ENCODE data around the gene DCTN1. TPM values are rescaled to one million over a fixed set of nuclear protein-coding genes. Genes with fewer than 3 reads are reported as not detected.

The DCTN1 gene
- total RNA-seq, 1 experiment from 2014 or later, result 145 TPM

- peak; percentile 98 for DNase-seq (ENCODE audit: low spot score)
- in situ Hi-C loops (cut with HindIII; ENCODE audit: low sequenced_read_pairs), result no loop called here
These were observed 46.1 kb downstream of the DCTN1 start for GRCh38 chr2:74333896-74334586.

- in situ Hi-C loops (cut with HindIII; ENCODE audit: low sequenced_read_pairs), result no loop called here
- DNase-seq (ENCODE audit: low spot score), result peak; percentile 39
These were observed 46.9 kb downstream of the DCTN1 start for GRCh38 chr2:74333175-74333574.

GRCh38 chr2:74332550-74333174 is 47.4 kb downstream of the DCTN1 start:
- in situ Hi-C loops (cut with HindIII; ENCODE audit: low sequenced_read_pairs), result no loop called here

GRCh38 chr2:74328573-74328972 is 51.5 kb downstream of the DCTN1 start:
- no peak for DNase-seq (ENCODE audit: low spot score)
- in situ Hi-C loops (cut with HindIII; ENCODE audit: low sequenced_read_pairs), result no loop called here

More at GRCh38 chr2:74332550-74333174, 47.4 kb downstream of the DCTN1 start:
- peak; percentile 32 for DNase-seq (ENCODE audit: low spot score)

- in situ Hi-C loops (cut with HindIII; ENCODE audit: low sequenced_read_pairs), result no loop called here
- DNase-seq (ENCODE audit: low spot score), result no peak
These were observed 52.0 kb downstream of the DCTN1 start for GRCh38 chr2:74328074-74328473.

- no peak for DNase-seq (ENCODE audit: low spot score)
- in situ Hi-C loops (cut with HindIII; ENCODE audit: low sequenced_read_pairs), result no loop called here
These were observed 52.5 kb downstream of the DCTN1 start for GRCh38 chr2:74327627-74328026.

- in situ Hi-C loops (cut with HindIII; ENCODE audit: low sequenced_read_pairs), result no loop called here
These were observed 52.9 kb downstream of the DCTN1 start for GRCh38 chr2:74327199-74327598.

GRCh38 chr2:74325815-74326214 is 54.3 kb downstream of the DCTN1 start:
- in situ Hi-C loops (cut with HindIII; ENCODE audit: low sequenced_read_pairs), result no loop called here
- no peak for DNase-seq (ENCODE audit: low spot score)

More at GRCh38 chr2:74327199-74327598, 52.9 kb downstream of the DCTN1 start:
- no peak for DNase-seq (ENCODE audit: low spot score)

- in situ Hi-C loops (cut with HindIII; ENCODE audit: low sequenced_read_pairs), result no loop called here
- no peak for DNase-seq (ENCODE audit: low spot score)
These were observed 58.4 kb downstream of the DCTN1 start for GRCh38 chr2:74321737-74322136.

- in situ Hi-C loops (cut with HindIII; ENCODE audit: low sequenced_read_pairs), result no loop called here
- no peak for DNase-seq (ENCODE audit: low spot score)
These were observed 62.4 kb downstream of the DCTN1 start for GRCh38 chr2:74317701-74318100.

- in situ Hi-C loops (cut with HindIII; ENCODE audit: low sequenced_read_pairs), result no loop called here
- DNase-seq (ENCODE audit: low spot score), result no peak
These were observed 63.4 kb downstream of the DCTN1 start for GRCh38 chr2:74316627-74317295.

- in situ Hi-C loops (cut with HindIII; ENCODE audit: low sequenced_read_pairs), result no loop called here
- no peak for DNase-seq (ENCODE audit: low spot score)
These were observed 66.0 kb downstream of the DCTN1 start for GRCh38 chr2:74314107-74314506.

GRCh38 chr2:74313497-74313896 is 66.6 kb downstream of the DCTN1 start:
- in situ Hi-C loops (cut with HindIII; ENCODE audit: low sequenced_read_pairs), result no loop called here
- DNase-seq (ENCODE audit: low spot score), result no peak

GRCh38 chr2:74312913-74313312 is 67.2 kb downstream of the DCTN1 start:
- no peak for DNase-seq (ENCODE audit: low spot score)

More at GRCh38 chr2:74312913-74313312, 67.2 kb downstream of the DCTN1 start:
- in situ Hi-C loops (cut with HindIII; ENCODE audit: low sequenced_read_pairs), result no loop called here

Other genes starting within 250 kb of the DCTN1 start
- 121 and 145 TPM in 2 replicates for gene BOLA3, start 232.4 kb downstream of the DCTN1 start, total RNA-seq (2014; rRNA removed; shearing (Covaris generic))
- 74.5 and 107 TPM in 2 replicates for gene MOB1A, start 201.4 kb downstream of the DCTN1 start, total RNA-seq (2014; rRNA removed; shearing (Covaris generic))
- 133 and 221 TPM in 2 replicates for gene MTHFD2, start 181.7 kb downstream of the DCTN1 start, total RNA-seq (2014; rRNA removed; shearing (Covaris generic))
- gene SLC4A5, start 36.9 kb downstream of the DCTN1 start, total RNA-seq (2014; rRNA removed; shearing (Covaris generic)), result not detected in 2 replicates
- 0.95 and 2.8 TPM in 2 replicates for gene C2orf81, start 41.3 kb upstream of the DCTN1 start, total RNA-seq (2014; rRNA removed; shearing (Covaris generic))
- 88.5 and 104 TPM in 2 replicates for gene WDR54, start 41.4 kb upstream of the DCTN1 start, total RNA-seq (2014; rRNA removed; shearing (Covaris generic))
- 46.5 and 56.2 TPM in 2 replicates for gene RTKN, start 61.6 kb upstream of the DCTN1 start, total RNA-seq (2014; rRNA removed; shearing (Covaris generic))
- 7.8 and 15.7 TPM in 2 replicates for gene INO80B, start 74.8 kb upstream of the DCTN1 start, total RNA-seq (2014; rRNA removed; shearing (Covaris generic))
- gene WBP1, start 78.1 kb upstream of the DCTN1 start, total RNA-seq (2014; rRNA removed; shearing (Covaris generic)), result 59.6 and 72.2 TPM in 2 replicates
- gene MOGS, start 85.1 kb upstream of the DCTN1 start, total RNA-seq (2014; rRNA removed; shearing (Covaris generic)), result 77.5 and 88.6 TPM in 2 replicates
- gene MRPL53, start 92.4 kb upstream of the DCTN1 start, total RNA-seq (2014; rRNA removed; shearing (Covaris generic)), result 33.2 and 58.9 TPM in 2 replicates
- gene CCDC142, start 102.7 kb upstream of the DCTN1 start, total RNA-seq (2014; rRNA removed; shearing (Covaris generic)), result 15.7 and 19.0 TPM in 2 replicates
- 21.7 and 34.6 TPM in 2 replicates for gene TTC31, start 102.8 kb upstream of the DCTN1 start, total RNA-seq (2014; rRNA removed; shearing (Covaris generic))
- not detected in 2 replicates for gene LBX2, start 119.3 kb upstream of the DCTN1 start, total RNA-seq (2014; rRNA removed; shearing (Covaris generic))
- 38.2 and 39.9 TPM in 2 replicates for gene PCGF1, start 127.4 kb upstream of the DCTN1 start, total RNA-seq (2014; rRNA removed; shearing (Covaris generic))
- gene TLX2, start 134.1 kb upstream of the DCTN1 start, total RNA-seq (2014; rRNA removed; shearing (Covaris generic)), result not detected in 2 replicates
- gene DQX1, start 145.9 kb upstream of the DCTN1 start, total RNA-seq (2014; rRNA removed; shearing (Covaris generic)), result 0.81 TPM in 1 of 2 replicates, not detected in the other
- gene AUP1, start 149.4 kb upstream of the DCTN1 start, total RNA-seq (2014; rRNA removed; shearing (Covaris generic)), result 120 and 137 TPM in 2 replicates
- gene HTRA2, start 149.6 kb upstream of the DCTN1 start, total RNA-seq (2014; rRNA removed; shearing (Covaris generic)), result 62.1 and 62.8 TPM in 2 replicates
- gene LOXL3, start 173.6 kb upstream of the DCTN1 start, total RNA-seq (2014; rRNA removed; shearing (Covaris generic)), result 11.4 and 14.4 TPM in 2 replicates
- 28.7 and 41.5 TPM in 2 replicates for gene DOK1, start 174.4 kb upstream of the DCTN1 start, total RNA-seq (2014; rRNA removed; shearing (Covaris generic))